Sciatic nerve (tissue), 2 donors: ENCODE measurements around the gene ACSM6. TPM values are rescaled to one million over a fixed set of nuclear protein-coding genes. Genes with fewer than 3 reads are reported as not detected.
"Not testable (repeated sequence)": the region's sequence is repeated elsewhere in the genome, so short reads cannot be mapped to it uniquely, and the experiment has no call there.

ENCODE experiments used
- ATAC-seq: fragments of 200-7000 bp; cut with Tn5 transposase; one replicate; pipeline ENCODE4 v1.9.1; 2020; ENCODE audit warnings: mild to moderate bottlenecking, moderate library complexity
- DNase-seq: peaks from one replicate; pipeline ENCODE4 v3.0.0-alpha.2; 2020; ENCODE audit warnings: low spot score
- intact Hi-C: fragments of 100-400 bp; cut with DNase I; formaldehyde crosslinking; loops from one replicate; pipeline ENCODE4 v1.14.2; 2022
- total RNA-seq: library from RNA; stranded (reverse); fragmentation: NEBNext Ultra II Directional; extraction: Animal tissue kit (Norgen Biotek cat#: 25700); gene quantifications from one replicate; pipeline ENCODE4 v1.2.1, GENCODE V29; 2021
- donor health status: DM: no; HTN: no; CAD: no.
- donor health status: DM: no; HTN: no; CAD: no.

ACSM6 gene
- 0.49 TPM for total RNA-seq

- no peak for DNase-seq
- intact Hi-C loops = no loop called here
- no peak for ATAC-seq
Observed at GRCh38 chr10:95193944-95194343, at the start of gene ACSM6. TSS of gene ACSM6 (plus strand) at chr10:95194238. CDS start at chr10:95194486, 248 bp downstream.

- intact Hi-C loops = no loop called here
- DNase-seq (no peak), ATAC-seq (no peak)
Observed at GRCh38 chr10:95168694-95169093, 25.3 kb upstream of the ACSM6 start.

- ATAC-seq (no peak), DNase-seq (no peak)
- intact Hi-C loops = no loop called here
Observed at GRCh38 chr10:95169522-95169921, 24.5 kb upstream of the ACSM6 start.

GRCh38 chr10:95170790-95171189 is 23.2 kb upstream of the ACSM6 start:
- DNase-seq (no peak), ATAC-seq (no peak)
- intact Hi-C loops = no loop called here

- intact Hi-C loops = no loop called here
- DNase-seq (no peak), ATAC-seq (no peak)
Observed at GRCh38 chr10:95171336-95171735, 22.7 kb upstream of the ACSM6 start.

GRCh38 chr10:95172851-95173250 is 21.2 kb upstream of the ACSM6 start:
- DNase-seq = no peak
- intact Hi-C loops = no loop called here
- ATAC-seq = no peak

- intact Hi-C loops = no loop called here
- DNase-seq = no peak
- no peak for ATAC-seq
Observed at GRCh38 chr10:95176101-95176500, 17.9 kb upstream of the ACSM6 start.

- no peak for ATAC-seq
- DNase-seq = no peak
- intact Hi-C loops = no loop called here
Observed at GRCh38 chr10:95177429-95177828, 16.6 kb upstream of the ACSM6 start.

- intact Hi-C loops = no loop called here
- ATAC-seq = no peak
- no peak for DNase-seq
Observed at GRCh38 chr10:95178266-95178665, 15.8 kb upstream of the ACSM6 start.

- DNase-seq = no peak
- intact Hi-C loops = no loop called here
- no peak for ATAC-seq
Observed at GRCh38 chr10:95178797-95179196, 15.2 kb upstream of the ACSM6 start.

- intact Hi-C loops = no loop called here
Observed at GRCh38 chr10:95181726-95182125, 12.3 kb upstream of the ACSM6 start.

GRCh38 chr10:95183271-95184230 is 10.5 kb upstream of the ACSM6 start:
- DNase-seq (peak; percentile 86), ATAC-seq (peak; percentile 93)
- intact Hi-C loops = no loop called here

More at GRCh38 chr10:95181726-95182125, 12.3 kb upstream of the ACSM6 start:
- DNase-seq = no peak
- no peak for ATAC-seq

- intact Hi-C loops = no loop called here
- no peak for DNase-seq
- no peak for ATAC-seq
Observed at GRCh38 chr10:95187617-95188016, 6.4 kb upstream of the ACSM6 start.

GRCh38 chr10:95188593-95188992 is 5.4 kb upstream of the ACSM6 start:
- ATAC-seq (no peak), DNase-seq (no peak)
- intact Hi-C loops = no loop called here

- DNase-seq (no peak), ATAC-seq (no peak)
- intact Hi-C loops = no loop called here
Observed at GRCh38 chr10:95196046-95196445, 2.0 kb downstream of the ACSM6 start.

- intact Hi-C loops = no loop called here
- DNase-seq (no peak), ATAC-seq (no peak)
Observed at GRCh38 chr10:95201736-95202135, 7.7 kb downstream of the ACSM6 start.

- DNase-seq, ATAC-seq, intact Hi-C loops: not testable (repeated sequence)
Observed at GRCh38 chr10:95202865-95203264, 8.8 kb downstream of the ACSM6 start.

GRCh38 chr10:95208702-95209391 is 14.8 kb downstream of the ACSM6 start:
- intact Hi-C loops = no loop called here
- no peak for ATAC-seq

GRCh38 chr10:95209509-95210127 is 15.6 kb downstream of the ACSM6 start:
- intact Hi-C loops = no loop called here
- no peak for ATAC-seq

More at GRCh38 chr10:95208702-95209391, 14.8 kb downstream of the ACSM6 start:
- DNase-seq = no peak

More at GRCh38 chr10:95209509-95210127, 15.6 kb downstream of the ACSM6 start:
- DNase-seq = no peak
